ENCODE measurements around the gene PLEKHO2.
A peak's percentile ranks its signal among the peaks of the same experiment; 100 is the strongest.

The PLEKHO2 gene

GRCh38 chr15:64828985-64829384, 12.7 kb upstream of the PLEKHO2 start:
- DNase-seq = no peak

- no peak for DNase-seq
Observed at GRCh38 chr15:64833690-64834089, 8.0 kb upstream of the PLEKHO2 start.

- no peak for DNase-seq
Observed at GRCh38 chr15:64836023-64836536, 5.6 kb upstream of the PLEKHO2 start.

- DNase-seq = no peak
Observed at GRCh38 chr15:64837502-64837901, 4.2 kb upstream of the PLEKHO2 start.

- DNase-seq = no peak
Observed at GRCh38 chr15:64841060-64841343, 713 bp upstream of the PLEKHO2 start.

GRCh38 chr15:64842096-64842939, 603 bp downstream of the PLEKHO2 start:
- no peak for DNase-seq

GRCh38 chr15:64842986-64843561, 1.4 kb downstream of the PLEKHO2 start:
- DNase-seq = no peak

- no peak for DNase-seq
Observed at GRCh38 chr15:64843991-64844390, 2.3 kb downstream of the PLEKHO2 start.

- no peak for DNase-seq
Observed at GRCh38 chr15:64844576-64845145, 2.9 kb downstream of the PLEKHO2 start.

- DNase-seq = no peak
Observed at GRCh38 chr15:64845183-64845611, 3.5 kb downstream of the PLEKHO2 start.

GRCh38 chr15:64845831-64846595, 4.3 kb downstream of the PLEKHO2 start:
- DNase-seq = no peak

- no peak for DNase-seq
Observed at GRCh38 chr15:64847016-64847415, 5.3 kb downstream of the PLEKHO2 start.

- DNase-seq = no peak
Observed at GRCh38 chr15:64847448-64847847, 5.7 kb downstream of the PLEKHO2 start.

- no peak for DNase-seq
Observed at GRCh38 chr15:64847876-64848716, 6.4 kb downstream of the PLEKHO2 start.

GRCh38 chr15:64850778-64851502, 9.2 kb downstream of the PLEKHO2 start:
- no peak for DNase-seq

GRCh38 chr15:64851503-64851840, 9.8 kb downstream of the PLEKHO2 start:
- peak; percentile 91 for DNase-seq

- no peak for DNase-seq
Observed at GRCh38 chr15:64854041-64854440, 12.3 kb downstream of the PLEKHO2 start.

GRCh38 chr15:64854526-64854925, 12.8 kb downstream of the PLEKHO2 start:
- no peak for DNase-seq

GRCh38 chr15:64855205-64855975, 13.7 kb downstream of the PLEKHO2 start:
- peak; percentile 33 for DNase-seq

- no peak for DNase-seq
Observed at GRCh38 chr15:64856429-64857145, 14.9 kb downstream of the PLEKHO2 start.

Data from fibroblast of skin of right quadriceps (primary cell).